ENCODE data around the gene OLIG2. TPM values are rescaled to one million over a fixed set of nuclear protein-coding genes. Genes with fewer than 3 reads are reported as not detected.

Gene OLIG2
- total and polyA plus RNA-seq, 2 of the 4 experiments (the other 2 are of a cell fraction) = not detected

DNA sequence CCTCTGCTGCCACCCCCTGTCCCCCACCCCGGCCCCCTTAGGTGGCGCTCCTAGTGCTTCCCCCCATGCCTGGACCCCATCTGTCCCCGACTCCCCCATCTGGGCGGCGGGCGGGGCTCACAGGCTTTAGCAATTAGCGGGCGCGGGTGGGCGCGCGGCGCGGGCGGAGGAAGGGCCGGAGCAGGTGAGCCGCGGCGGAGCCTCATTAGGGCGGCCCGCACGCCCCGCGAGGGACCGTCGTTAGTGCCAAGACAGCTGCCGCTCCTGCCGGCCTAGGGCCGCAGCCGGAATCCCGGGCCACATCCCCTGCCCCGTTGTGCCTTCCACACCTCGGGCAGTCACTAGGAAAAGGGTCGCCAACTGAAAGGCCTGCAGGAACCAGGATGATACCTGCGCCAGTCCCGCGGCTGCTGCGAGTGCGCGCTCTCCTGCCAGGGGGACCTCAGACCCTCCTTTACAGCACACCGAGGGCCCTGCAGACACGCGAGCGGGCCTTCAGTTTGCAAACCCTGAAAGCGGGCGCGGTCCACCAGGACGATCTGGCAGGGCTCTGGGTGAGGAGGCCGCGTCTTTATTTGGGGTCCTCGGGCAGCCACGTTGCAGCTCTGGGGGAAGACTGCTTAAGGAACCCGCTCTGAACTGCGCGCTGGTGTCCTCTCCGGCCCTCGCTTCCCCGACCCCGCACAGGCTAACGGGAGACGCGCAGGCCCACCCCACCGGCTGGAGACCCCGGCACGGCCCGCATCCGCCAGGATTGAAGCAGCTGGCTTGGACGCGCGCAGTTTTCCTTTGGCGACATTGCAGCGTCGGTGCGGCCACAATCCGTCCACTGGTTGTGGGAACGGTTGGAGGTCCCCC, 7.6 kb downstream of the OLIG2 start:
- H2AK9ac ChIP-seq (replicated peaks; ENCODE audit: low read depth, low read length, poor library complexity) = peak overlapping the region; percentile 11
- WGBS, 2 experiments (ENCODE audit: extremely low coverage in 2 of 2, insufficient read length in 1 of 2) = 4% methylated on average over 31 of the region's 76 CpGs; no CpG with 5 or more reads in 1 of the 2 experiments
- no peak overlapping the region for H3K4me3 ChIP-seq (ENCODE audit: insufficient read depth, low read depth, low read length)
- H2BK20ac ChIP-seq (ENCODE audit: low read depth, low read length) = no peak overlapping the region
- no peak for DNase-seq
- peaks cover 3% of the 10 kb centered on the region; the same call in 1 of the 2 replicates for H3K9me3 ChIP-seq (ENCODE audit: control insufficient read depth, insufficient read depth, low read length)
- H2AK5ac ChIP-seq (ENCODE audit: low read depth, low read length) = no peak overlapping the region
- TF ChIP-seq FOS (IDR thresholded peaks at IDR 0.05; ENCODE audit: low read depth, low read length) (no peak), CEBPB (IDR thresholded peaks at IDR 0.05; ENCODE audit: low read depth, low read length) (no peak), POLR2A (IDR thresholded peaks at IDR 0.05; ENCODE audit: low read depth, low read length) (no peak)
- H3K4me2 ChIP-seq (ENCODE audit: low read depth, low read length) = no peak overlapping the region
- H3K14ac ChIP-seq (replicated peaks; ENCODE audit: low read depth, low read length) = no peak overlapping the region
- no peak overlapping the region for H3K56ac ChIP-seq (ENCODE audit: extremely low read depth, insufficient read depth, low read length)
- peaks cover 4% of the 10 kb centered on the region; the same call in 1 of the 2 replicates for H3K4me1 ChIP-seq (ENCODE audit: control insufficient read depth, insufficient read depth, low read length)
- no peaks in the 10 kb centered on the region for H3K79me1 ChIP-seq (ENCODE audit: low read depth in 1 of 2, low read length in 2 of 2)
- ATAC-seq (ENCODE audit: low read depth) = no peak
- H3K27ac ChIP-seq (ENCODE audit: insufficient read depth, low read length) = no peak overlapping the region
- H3K36me3 ChIP-seq (ENCODE audit: control insufficient read depth, insufficient read depth, low read length) = no peaks in the 10 kb centered on the region
- H4K20me1 ChIP-seq (ENCODE audit: insufficient read depth, low read length) = no peaks in the 10 kb centered on the region
- no peak overlapping the region for H4K91ac ChIP-seq (ENCODE audit: insufficient read depth, low read depth, low read length)
- 0 out of 2 replicates have a peak, but pooled peaks cover 4% of the 10 kb centered on the region for H3K9me1 ChIP-seq (ENCODE audit: insufficient read depth, low read length)
- in situ Hi-C loops (cut with MboI; ENCODE audit: low sequenced_read_pairs) (no loop called here), intact Hi-C loops (cut with micrococcal nuclease) (no loop called here), dilution Hi-C loops (cut with HindIII; ENCODE audit: low sequenced_read_pairs, unreplicated experiment) (no loop called here)
- H4K5ac ChIP-seq (ENCODE audit: low read depth, low read length) = no peak overlapping the region
- H2BK15ac ChIP-seq (ENCODE audit: low read depth, low read length) = no peak overlapping the region
- CTCF ChIA-PET = interaction anchor here (0.5 kb wide), 1 partner anchor 413 kb away, joined by 4 read pairs; no protein-coding TSS in a partner anchor
- no peak overlapping the region for H3K23ac ChIP-seq (ENCODE audit: low read depth, low read length)
- no TSS peak for BruUV-seq (replicated peaks)
- POLR2A ChIA-PET (ENCODE audit: unreplicated experiment) = no interaction called here
- H3K4ac ChIP-seq (ENCODE audit: low read depth, low read length) = no peak overlapping the region
- no peak overlapping the region for H2BK5ac ChIP-seq (ENCODE audit: low read depth, low read length, poor library complexity, severe bottlenecking)
- H3K18ac ChIP-seq (ENCODE audit: low read depth, low read length) = no peak overlapping the region
- H2AFZ ChIP-seq (replicated peaks; ENCODE audit: low read length, poor library complexity) = no peak overlapping the region
- no peak overlapping the region for H4K8ac ChIP-seq (ENCODE audit: low read depth in 2 of 2, low read length in 2 of 2)
- H2BK120ac ChIP-seq (ENCODE audit: low read depth, low read length) = no peak overlapping the region
- no peak overlapping the region for H3K9ac ChIP-seq (ENCODE audit: low read depth, low read length)
- peaks cover 65% of the 10 kb centered on the region for H3K27me3 ChIP-seq (ENCODE audit: control insufficient read depth, insufficient read depth, low read length)
